GM21619 (cell line): ENCODE data around the gene RANBP3.
"Not testable (repeated sequence)": the region's sequence is repeated elsewhere in the genome, so short reads cannot be mapped to it uniquely, and the experiment has no call there.

Experiments used
- ATAC-seq: cut with Tn5 transposase; IDR thresholded peaks from one replicate; pipeline ENCODE4 v1.9.1; 2021; ENCODE audit not compliant: unreplicated experiment

The RANBP3 gene

GRCh38 chr19:5891938-5892771 lies 85.8 kb downstream of the RANBP3 start:
- ATAC-seq = no peak

- no peak for ATAC-seq
These were observed 86.4 kb downstream of the RANBP3 start for GRCh38 chr19:5891572-5891937.

- ATAC-seq = no peak
These were observed 87.8 kb downstream of the RANBP3 start for GRCh38 chr19:5890099-5890498.

GRCh38 chr19:5889288-5889971 lies 88.5 kb downstream of the RANBP3 start:
- no peak for ATAC-seq

- ATAC-seq = not testable (repeated sequence)
These were observed 93.7 kb downstream of the RANBP3 start for GRCh38 chr19:5884065-5884811.

- not testable (repeated sequence) for ATAC-seq
These were observed 94.6 kb downstream of the RANBP3 start for GRCh38 chr19:5883157-5883873.

GRCh38 chr19:5882421-5882968 lies 95.4 kb downstream of the RANBP3 start:
- no peak for ATAC-seq

- no peak for ATAC-seq
These were observed 96.2 kb downstream of the RANBP3 start for GRCh38 chr19:5881543-5882299.

- ATAC-seq = no peak
These were observed 97.3 kb downstream of the RANBP3 start for GRCh38 chr19:5880604-5881078.

- ATAC-seq = no peak
These were observed 97.7 kb downstream of the RANBP3 start for GRCh38 chr19:5880196-5880595.

GRCh38 chr19:5877882-5878281 lies 100.1 kb downstream of the RANBP3 start:
- ATAC-seq = no peak

- no peak for ATAC-seq
These were observed 100.5 kb downstream of the RANBP3 start for GRCh38 chr19:5877427-5877826.

GRCh38 chr19:5874496-5874895 lies 103.4 kb downstream of the RANBP3 start:
- ATAC-seq = not testable (repeated sequence)

- no peak for ATAC-seq
These were observed 104.2 kb downstream of the RANBP3 start for GRCh38 chr19:5873617-5874199.

GRCh38 chr19:5870986-5871394 lies 107.0 kb downstream of the RANBP3 start:
- no peak for ATAC-seq

- no peak for ATAC-seq
These were observed 110.5 kb downstream of the RANBP3 start for GRCh38 chr19:5867201-5868136.
